Chondrocyte (in vitro differentiated cells): ENCODE results near the gene MRM2. TPM values are rescaled to one million over a fixed set of nuclear protein-coding genes. Genes with fewer than 3 reads are reported as not detected.
"Not testable (repeated sequence)": the region's sequence is repeated elsewhere in the genome, so short reads cannot be mapped to it uniquely, and the experiment has no call there.

Experiments
- DNase-seq: peaks from one replicate; pipeline ENCODE4 v3.0.0; 2021; ENCODE audit warnings: mixed read lengths, low spot score
- H3K27ac Mint-ChIP-seq: one replicate; pipeline ENCODE4 v1.8.0; 2021; ENCODE audit warnings: mild to moderate bottlenecking, moderate library complexity, mixed read lengths; ENCODE audit not compliant: unreplicated experiment
- H3K27me3 Mint-ChIP-seq: 2 replicates; pipeline ENCODE4 v1.8.0; 2021; ENCODE audit warnings: low read depth, mixed read lengths
- H3K36me3 Mint-ChIP-seq: 2 replicates; pipeline ENCODE4 v1.8.0; 2021; ENCODE audit warnings: low read depth, mixed read lengths
- H3K4me1 Mint-ChIP-seq: 2 replicates; pipeline ENCODE4 v1.8.0; 2021; ENCODE audit warnings: low read depth, mild to moderate bottlenecking, mixed read lengths
- H3K4me3 Mint-ChIP-seq: one replicate; pipeline ENCODE4 v1.8.0; 2021; ENCODE audit warnings: mild to moderate bottlenecking, moderate library complexity, mixed read lengths; ENCODE audit not compliant: unreplicated experiment
- H3K9me3 Mint-ChIP-seq: 2 replicates; pipeline ENCODE4 v1.8.0; 2021; ENCODE audit warnings: low read depth, mixed read lengths
- total RNA-seq: library from RNA; stranded (reverse); gene quantifications from 3 replicates; pipeline ENCODE4 v1.2.1, GENCODE V29; 2021
- TF ChIP-seq, protein P1 (sequence below): fragments of 200-600 bp; sonication (generic); IDR thresholded peaks from 2 replicates; pipeline ENCODE4 v1.5.0; 2021; ENCODE audit warnings: antibody characterized with exemption, mild to moderate bottlenecking, moderate library complexity

The MRM2 gene
- total RNA-seq, 1 donor from 2014 or later: 17.8 TPM

DNA sequence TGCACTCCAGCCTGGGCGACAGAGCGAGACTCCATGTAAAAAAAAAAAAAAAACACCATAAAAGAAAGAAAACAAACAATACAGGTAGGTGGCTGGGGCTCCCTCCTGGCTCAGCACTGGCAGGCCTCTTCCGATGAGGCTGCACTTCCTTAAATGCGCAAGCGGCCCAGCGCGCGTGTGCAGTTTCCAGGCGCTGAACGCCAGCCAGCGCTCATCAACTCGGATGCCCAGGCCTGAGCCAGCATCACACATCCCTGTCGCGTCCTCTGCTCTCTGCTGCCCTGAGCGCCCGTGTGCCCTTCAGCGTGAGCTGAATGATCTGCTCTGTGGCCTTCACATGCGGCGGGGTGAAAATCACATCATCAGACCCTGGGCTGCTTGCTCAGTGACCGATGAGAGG, 31.9 kb upstream of the MRM2 start:
- H3K4me1 Mint-ChIP-seq: peaks cover 6% of the 10 kb centered on the region
- H3K4me3 Mint-ChIP-seq: no peak overlapping the region
- H3K36me3 Mint-ChIP-seq: peaks cover 15% of the 10 kb centered on the region
- no peaks in the 10 kb centered on the region for H3K9me3 Mint-ChIP-seq
- H3K27me3 Mint-ChIP-seq: no peaks in the 10 kb centered on the region
- no peak overlapping the region for H3K27ac Mint-ChIP-seq
- no peak for DNase-seq
- TF ChIP-seq, protein P1, sequence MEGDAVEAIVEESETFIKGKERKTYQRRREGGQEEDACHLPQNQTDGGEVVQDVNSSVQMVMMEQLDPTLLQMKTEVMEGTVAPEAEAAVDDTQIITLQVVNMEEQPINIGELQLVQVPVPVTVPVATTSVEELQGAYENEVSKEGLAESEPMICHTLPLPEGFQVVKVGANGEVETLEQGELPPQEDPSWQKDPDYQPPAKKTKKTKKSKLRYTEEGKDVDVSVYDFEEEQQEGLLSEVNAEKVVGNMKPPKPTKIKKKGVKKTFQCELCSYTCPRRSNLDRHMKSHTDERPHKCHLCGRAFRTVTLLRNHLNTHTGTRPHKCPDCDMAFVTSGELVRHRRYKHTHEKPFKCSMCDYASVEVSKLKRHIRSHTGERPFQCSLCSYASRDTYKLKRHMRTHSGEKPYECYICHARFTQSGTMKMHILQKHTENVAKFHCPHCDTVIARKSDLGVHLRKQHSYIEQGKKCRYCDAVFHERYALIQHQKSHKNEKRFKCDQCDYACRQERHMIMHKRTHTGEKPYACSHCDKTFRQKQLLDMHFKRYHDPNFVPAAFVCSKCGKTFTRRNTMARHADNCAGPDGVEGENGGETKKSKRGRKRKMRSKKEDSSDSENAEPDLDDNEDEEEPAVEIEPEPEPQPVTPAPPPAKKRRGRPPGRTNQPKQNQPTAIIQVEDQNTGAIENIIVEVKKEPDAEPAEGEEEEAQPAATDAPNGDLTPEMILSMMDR: no peak

DNA sequence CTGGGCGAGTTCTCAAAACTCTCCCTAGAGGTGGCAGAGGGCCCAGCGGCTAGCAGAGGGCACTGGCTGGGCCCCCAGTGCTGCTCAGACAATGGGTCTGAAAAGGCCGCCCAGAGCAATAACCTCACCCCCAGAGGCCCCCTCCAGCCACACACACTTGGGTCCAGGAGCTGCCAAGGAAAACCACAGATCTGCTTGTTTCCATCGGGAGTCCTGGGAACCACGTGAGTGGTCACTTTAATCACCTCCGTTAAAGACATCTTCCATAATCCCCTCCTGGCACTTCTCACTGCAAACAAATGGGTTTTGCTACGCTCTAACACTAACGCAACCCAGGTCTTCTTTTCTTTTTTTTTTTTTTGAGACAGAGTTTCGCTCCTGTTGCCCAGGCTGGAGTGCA, 30.0 kb upstream of the MRM2 start:
- Mint-ChIP-seq H3K4me1 (peaks cover 6% of the 10 kb centered on the region), H3K4me3 (no peak overlapping the region), H3K9me3 (no peaks in the 10 kb centered on the region), H3K27ac (no peak overlapping the region), H3K27me3 (no peaks in the 10 kb centered on the region), H3K36me3 (peaks cover 12% of the 10 kb centered on the region)
- TF ChIP-seq, protein P1: no peak
- no peak for DNase-seq

DNA sequence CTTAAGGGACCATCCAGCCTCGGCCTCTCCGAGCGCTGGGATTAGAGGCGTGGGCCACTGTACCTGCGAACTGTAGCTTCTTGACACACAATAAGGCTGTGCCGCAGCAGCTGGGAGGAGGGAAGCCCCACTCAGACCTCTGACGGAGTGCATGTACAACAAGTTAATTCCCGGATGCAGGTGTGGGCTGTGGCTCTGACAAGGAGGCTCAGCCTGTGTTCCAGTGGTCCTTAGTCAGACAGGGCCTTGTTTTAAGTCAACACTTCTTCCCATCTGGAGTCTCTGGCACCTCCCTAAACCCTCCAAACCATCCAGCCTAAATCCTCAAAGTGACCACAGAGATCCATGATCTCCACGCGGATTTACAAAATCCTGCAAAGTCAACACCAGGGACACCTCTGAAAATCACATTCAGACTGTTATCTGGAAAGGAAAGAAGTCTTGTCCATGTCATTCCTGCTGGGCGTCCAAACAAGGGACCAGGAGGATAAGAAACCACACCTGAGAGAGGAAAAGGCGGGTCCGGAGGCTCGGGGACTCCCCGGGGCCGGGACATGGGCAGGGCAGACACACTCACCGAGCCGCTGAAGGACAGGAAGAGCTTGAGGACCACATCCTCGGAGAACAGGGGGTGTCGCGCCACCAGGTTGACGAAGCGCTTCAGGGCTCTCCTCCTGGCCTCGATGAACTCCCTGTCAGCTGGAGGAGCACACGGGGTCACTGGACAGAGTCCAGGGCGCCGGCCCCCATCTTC, 29.4 kb upstream of the MRM2 start:
- DNase-seq: no peak
- Mint-ChIP-seq H3K4me1 (peaks cover 6% of the 10 kb centered on the region), H3K4me3 (no peak overlapping the region), H3K36me3 (peaks cover 9% of the 10 kb centered on the region), H3K9me3 (no peaks in the 10 kb centered on the region), H3K27me3 (no peaks in the 10 kb centered on the region), H3K27ac (no peak overlapping the region)
- TF ChIP-seq, protein P1: no peak

DNA sequence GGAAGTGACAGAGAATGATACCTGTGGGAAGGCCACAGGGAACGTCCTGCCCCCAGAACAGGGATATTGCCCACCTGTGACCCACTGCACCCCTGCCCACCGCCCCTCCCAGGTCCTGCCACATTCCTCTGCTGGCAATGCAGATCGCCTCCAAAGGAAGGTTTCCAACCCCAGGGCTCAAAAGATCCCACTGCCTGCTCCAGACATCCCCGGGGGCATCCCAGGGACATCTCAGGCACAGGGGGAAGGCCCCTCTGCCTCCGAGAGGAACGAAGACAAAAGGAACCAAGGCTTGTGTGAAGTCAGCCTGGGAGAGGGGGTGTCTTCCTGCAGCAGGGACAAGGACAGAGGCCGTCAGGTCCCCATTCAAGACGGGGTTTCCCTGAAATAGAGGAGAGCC, 28.5 kb upstream of the MRM2 start:
- H3K36me3 Mint-ChIP-seq: peaks cover 9% of the 10 kb centered on the region
- peaks cover 6% of the 10 kb centered on the region for H3K4me1 Mint-ChIP-seq
- no peak overlapping the region for H3K4me3 Mint-ChIP-seq
- H3K9me3 Mint-ChIP-seq: no peaks in the 10 kb centered on the region
- no peak overlapping the region for H3K27ac Mint-ChIP-seq
- H3K27me3 Mint-ChIP-seq: no peaks in the 10 kb centered on the region
- TF ChIP-seq, protein P1: no peak
- DNase-seq: no peak

DNA sequence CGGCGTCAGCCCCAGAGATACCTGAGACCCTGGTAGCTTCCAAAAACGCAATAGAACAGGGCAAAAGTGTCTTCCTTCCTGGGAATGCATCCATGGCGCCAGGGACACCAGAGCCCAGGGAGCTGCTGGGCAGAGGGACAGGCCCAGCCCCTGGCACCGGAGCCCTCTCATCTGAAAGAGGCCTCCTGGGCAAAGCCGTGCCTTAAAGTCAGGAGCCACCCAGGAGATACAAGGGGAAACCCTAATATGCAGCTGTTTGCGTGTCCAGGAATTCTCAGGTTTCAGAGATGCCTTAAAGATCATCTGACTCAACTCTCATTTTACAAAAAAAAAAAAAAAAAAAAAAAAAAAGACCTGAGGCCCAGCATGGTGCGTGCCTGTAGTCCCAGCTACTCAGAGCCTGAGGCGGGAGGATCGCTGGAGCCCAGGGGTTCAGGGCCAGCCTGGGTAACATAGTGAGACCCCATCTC, 28.0 kb upstream of the MRM2 start:
- TF ChIP-seq, protein P1: no peak
- Mint-ChIP-seq H3K27me3 (no peaks in the 10 kb centered on the region), H3K36me3 (peaks cover 9% of the 10 kb centered on the region), H3K9me3 (no peaks in the 10 kb centered on the region), H3K27ac (no peak overlapping the region), H3K4me1 (peaks cover 6% of the 10 kb centered on the region), H3K4me3 (no peak overlapping the region)
- DNase-seq: no peak

DNA sequence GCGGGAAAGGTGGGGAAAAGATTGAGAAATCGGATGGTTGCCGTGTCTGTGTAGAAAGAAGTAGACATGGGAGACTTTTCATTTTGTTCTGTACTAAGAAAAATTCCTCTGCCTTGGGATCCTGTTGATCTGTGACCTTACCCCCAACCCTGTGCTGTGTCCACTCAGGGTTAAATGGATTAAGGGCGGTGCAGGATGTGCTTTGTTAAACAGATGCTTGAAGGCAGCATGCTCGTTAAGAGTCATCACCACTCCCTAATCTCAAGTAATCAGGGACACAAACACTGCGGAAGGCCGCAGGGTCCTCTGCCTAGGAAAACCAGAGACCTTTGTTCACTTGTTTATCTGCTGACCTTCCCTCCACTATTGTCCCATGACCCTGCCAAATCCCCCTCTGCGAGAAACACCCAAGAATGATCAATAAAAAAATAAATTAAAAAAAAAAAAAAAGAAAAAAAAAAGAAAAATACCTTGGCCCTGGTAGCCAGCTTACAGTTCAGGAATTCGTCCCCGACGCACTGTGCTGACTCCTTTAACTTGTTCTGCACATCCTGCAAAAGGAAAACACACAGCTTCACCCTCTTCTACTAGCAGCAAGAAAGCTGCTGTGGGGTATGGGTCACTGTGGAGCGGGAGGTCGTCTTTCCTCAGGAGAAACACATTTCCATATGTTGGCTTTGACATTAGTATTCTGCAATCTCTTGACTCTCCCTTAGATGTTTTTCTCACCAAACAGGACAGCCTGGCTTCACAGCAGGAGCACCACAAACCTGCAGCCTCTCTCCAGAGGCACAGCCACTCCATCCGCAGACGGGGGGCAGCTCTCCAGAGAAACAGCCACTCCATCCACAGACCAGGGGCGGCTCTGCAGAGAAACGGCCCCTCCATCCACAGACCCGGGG, 27.3 kb upstream of the MRM2 start:
- H3K4me3 Mint-ChIP-seq, H3K9me3 Mint-ChIP-seq, H3K27ac Mint-ChIP-seq, H3K4me1 Mint-ChIP-seq, DNase-seq, H3K27me3 Mint-ChIP-seq: not testable (repeated sequence)
- peaks cover 11% of the 10 kb centered on the region for H3K36me3 Mint-ChIP-seq
